Nucleus accumbens (tissue), 56 donors: ENCODE results near the gene ITPRIPL2.

ENCODE experiments used
- DNase-seq, 56 donors: peaks; one replicate each; lab custom pipeline; 2025; lab: John Stamatoyannopoulos, UW

The ITPRIPL2 gene

DNA sequence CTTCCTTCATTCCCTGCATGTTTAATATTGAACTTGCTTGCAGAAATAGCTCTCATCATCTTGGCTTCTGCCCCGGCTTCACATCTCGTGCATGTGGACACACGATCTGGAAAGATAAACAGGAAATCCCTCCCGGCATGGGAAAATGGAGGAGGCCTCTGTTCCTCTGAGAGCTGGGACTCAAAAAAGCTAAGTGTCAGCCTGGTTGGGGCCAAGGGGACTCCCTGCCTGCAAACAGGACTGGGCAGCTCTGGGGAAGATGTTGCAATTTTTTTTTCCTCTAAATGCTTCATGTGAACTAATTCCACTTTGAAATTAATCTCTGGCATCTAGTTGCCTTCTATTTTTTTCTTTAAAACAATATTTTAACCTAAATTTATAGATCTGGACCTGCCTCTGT lies 24.8 kb downstream of the ITPRIPL2 start:
- peak in 2 of 56 donors; percentile 2 to 3 for DNase-seq

DNA sequence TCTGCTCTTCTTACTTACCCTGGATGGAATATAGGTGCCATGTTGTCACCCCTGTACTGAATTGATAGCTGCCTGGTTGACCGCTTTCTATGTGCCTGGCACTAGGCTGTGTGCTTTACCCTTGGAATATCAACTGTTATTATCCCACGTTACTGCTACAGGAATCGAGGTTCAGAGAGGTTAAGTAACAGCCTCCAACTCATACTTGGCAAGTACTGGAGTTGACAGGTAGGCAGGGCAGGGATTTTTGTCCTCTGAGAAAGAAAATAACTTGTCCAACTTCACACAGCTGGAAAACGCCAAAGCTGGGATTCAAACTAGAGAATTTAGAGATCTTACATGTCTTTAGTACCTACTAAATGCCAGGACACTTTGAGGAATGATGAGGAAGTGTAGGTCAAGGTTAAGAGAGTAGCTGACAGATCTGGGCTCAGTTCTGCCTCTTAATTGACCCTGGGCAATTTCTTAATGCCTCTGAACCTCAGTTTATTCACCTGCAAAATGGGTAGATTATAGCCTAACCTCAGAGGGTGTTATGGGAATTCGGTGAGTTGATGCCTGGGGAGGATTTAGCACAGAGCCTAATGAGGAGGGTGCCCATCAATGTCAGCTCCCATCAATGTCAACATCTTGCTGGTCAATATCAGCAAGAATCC lies 25.8 kb downstream of the ITPRIPL2 start:
- no peak for DNase-seq

DNA sequence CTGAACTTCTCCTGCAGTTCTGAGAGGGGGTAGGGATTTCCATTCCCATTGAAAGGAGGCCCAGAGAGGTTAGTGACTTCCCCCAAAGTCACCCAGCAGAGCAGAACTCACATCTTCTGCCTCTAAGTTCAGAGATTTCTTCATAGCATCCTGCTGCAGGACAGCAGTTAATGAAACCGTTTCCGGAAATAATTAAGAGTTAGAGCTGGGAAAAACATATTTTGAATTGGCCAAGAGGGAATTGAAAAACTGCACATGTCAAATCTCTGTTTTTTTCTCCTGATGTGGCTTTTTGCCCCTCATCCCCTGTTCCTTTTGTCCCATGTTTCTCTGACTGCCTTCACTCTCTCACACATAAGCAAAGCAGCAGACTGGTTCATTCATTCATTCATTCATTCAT lies 26.6 kb downstream of the ITPRIPL2 start:
- DNase-seq: no peak

DNA sequence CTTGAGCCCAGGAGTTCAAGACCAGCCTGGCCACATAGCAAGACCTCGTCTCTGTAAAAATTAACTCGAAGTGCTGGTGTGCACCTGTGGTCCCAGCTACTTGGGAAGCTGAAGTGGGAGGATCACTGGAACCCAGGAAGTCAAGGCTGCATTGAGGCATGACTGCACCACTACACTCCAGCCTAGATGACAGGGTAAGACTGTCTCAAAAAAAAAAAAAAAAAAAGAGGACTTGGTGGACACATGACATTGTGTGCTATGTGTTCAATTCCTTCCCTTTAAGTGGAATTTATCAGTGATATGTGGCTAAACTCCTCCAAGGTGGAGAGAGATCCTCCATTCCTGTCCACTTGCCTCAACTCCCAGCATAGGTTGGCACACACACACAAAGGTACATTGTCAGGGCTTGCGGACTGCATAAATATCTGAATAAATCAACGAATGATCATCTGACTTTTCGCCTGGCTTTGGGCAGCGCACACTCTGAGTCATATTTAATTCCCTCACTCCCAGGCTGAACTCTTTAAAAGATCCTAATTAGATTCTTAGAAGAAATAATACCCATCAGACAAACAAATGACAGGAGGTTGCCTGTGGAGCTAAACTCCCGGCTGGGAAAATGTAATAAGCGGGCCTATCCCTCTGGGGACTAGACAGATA lies 29.3 kb downstream of the ITPRIPL2 start:
- DNase-seq: no peak

DNA sequence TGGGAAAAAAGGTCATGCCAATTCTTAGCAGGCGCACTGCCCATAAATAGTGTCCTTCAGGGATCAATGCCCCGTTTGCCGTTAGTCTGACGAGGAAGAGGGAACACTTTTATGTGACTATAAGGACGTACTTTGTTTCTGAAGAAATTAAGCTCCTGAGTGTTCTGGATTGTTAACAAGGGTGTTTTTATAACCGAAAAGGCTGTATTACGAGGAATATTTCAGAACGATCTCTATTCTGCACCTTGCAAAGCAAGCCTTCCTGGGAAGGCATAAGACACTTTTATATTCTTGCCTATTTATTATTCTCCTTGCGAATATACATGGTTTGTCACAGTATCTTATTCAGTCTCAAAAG lies 29.8 kb downstream of the ITPRIPL2 start:
- no peak for DNase-seq

DNA sequence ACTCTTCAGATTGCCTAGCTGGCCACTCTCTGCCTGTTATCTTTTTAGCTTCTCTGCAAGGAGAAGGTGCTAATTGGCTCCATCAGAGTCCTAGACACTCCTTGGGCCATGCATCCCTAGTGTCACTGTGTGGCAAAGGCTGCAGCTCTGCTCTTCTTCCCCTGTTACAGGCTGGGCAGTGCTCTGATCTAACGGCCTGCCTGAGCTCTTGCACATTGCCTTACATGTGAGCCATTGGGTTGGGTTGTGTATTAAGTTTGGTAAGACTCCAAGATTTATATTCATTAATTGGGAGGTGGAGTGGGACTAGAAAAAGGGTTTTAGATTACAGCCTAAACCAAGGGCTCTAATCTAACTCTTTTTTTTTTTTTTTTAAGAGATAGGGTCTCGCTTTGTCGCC lies 31.2 kb downstream of the ITPRIPL2 start:
- no peak for DNase-seq

DNA sequence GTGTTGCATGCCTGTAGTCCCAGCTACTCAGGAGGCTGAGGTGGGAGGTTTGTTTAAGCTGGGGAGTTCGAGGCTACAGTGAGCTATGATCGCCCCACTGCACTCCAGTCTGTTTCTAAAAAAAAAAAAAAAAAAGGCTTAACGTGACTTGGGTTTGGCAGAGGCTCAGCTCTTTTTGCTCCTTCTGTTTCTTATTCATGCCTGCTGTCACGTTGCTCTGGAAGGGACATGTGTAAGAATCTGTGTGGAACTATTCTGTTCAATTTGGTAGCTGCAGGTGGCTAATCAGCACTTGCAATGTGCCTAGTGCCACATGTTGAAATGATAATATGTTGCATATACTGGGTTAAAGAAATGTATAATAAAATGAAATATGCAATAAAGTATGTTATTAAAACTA lies 33.4 kb downstream of the ITPRIPL2 start:
- no peak for DNase-seq

DNA sequence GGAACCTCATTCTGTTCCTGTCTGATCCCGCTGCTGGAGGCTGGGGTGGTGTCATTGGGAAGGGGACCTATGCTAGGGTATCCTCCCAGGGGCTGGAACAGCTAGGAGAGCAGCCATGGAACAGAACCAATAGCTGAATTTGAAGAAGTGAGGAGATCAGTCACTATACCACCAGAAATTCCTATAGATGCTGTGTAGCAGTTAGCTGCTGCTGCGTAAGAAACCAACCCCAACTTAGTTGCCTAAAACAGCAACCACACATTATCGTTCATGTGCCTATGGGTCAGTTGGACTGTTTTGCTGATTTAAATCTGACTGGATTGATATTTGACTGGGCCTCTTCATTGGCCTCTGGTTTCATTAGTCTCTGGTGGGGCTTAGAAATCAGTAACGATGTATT lies 33.9 kb downstream of the ITPRIPL2 start:
- no peak for DNase-seq

DNA sequence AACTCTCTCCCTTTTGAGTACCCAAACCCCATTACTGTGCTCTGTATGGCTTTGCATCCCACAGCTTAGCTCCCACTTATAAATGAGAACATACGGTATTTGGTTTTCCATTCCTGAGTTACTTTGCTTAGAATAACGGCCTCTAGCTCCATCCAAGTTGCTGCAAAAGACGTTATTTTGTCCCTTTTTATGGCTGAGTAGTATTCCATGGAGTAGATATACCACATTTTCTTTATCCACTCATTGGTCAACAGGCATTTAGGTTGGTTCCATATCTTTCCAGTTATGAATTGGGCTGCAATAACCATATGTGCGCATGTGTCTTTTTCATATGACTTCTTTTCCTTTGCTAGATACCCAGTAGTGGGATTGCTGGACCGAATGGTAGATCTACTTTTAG lies 34.4 kb downstream of the ITPRIPL2 start:
- DNase-seq: no peak

DNA sequence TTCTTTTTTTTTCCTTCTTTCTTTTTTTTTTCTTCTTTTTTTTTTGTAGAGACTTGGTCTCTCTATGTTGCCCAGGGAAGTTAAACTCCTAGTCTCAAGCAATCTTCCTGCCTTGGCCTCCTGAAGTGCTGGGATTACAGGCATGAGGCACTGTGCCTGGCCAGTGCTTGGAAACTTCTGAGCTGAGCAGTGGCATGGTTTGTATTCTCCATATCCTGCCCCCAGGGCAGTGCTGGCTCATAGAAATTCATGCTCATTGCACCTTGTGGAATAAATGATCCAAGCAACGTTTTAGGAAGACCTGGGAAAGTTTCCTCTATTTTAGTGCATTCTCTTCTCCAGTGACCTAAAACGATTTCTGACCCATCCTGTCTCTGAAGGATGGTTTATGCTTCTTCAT lies 37.5 kb downstream of the ITPRIPL2 start:
- no peak for DNase-seq

DNA sequence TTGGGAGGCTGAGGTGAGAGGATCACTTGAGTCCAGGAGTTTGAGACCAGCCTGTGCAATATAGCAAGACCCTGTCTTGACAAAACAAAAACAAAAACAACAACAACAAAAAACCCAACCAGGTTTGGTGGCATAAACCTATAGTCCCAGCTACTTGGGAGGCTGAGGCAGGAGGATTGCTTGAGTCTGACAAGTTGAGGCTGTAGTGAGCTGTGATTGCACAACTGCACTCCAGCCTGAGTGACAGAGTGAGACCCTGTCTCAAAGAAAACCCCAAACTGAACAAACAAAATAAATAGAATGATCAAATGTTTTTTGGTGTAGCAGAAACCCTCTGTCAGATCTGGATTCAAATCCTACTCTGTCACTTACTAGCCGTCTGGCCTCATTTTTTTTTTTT lies 38.3 kb downstream of the ITPRIPL2 start:
- DNase-seq: no peak

DNA sequence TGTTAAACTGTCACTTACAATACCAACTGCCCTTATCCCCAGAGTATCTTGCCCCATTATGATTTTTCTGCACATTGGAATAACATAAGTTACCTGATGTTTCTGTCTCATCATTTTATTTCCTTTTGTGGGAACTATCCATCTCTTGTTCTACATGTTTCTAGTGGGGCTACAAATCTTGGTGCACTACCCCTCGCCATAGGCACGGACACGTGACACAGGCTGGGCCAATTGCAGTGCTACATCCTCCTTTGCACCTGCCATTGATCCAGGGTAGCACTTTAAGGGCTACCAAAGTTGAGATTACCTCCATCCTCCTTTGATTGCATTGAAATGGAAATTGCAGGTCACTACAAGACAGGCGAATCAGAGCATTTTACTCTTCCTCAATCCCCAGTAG lies 40.1 kb downstream of the ITPRIPL2 start:
- no peak for DNase-seq

DNA sequence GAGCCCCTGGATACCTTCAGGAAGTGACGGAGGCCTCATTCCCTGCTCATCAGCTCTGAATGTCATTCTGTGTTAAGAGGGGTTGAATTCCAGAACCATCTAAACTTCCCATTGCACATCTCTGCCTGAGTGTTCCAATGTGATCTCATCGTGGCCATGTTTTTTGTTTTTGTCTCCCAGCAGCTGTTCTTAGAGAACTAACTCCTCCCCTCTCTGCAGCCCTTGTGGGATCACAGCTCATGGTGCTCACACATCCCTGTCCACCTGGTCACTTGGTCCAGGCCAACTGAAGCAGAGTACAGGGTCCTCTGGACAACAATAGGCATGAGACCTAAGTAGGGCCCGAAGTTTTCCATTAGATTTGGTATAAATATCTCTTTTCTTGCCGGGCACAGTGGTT lies 48.3 kb downstream of the ITPRIPL2 start:
- DNase-seq: no peak

DNA sequence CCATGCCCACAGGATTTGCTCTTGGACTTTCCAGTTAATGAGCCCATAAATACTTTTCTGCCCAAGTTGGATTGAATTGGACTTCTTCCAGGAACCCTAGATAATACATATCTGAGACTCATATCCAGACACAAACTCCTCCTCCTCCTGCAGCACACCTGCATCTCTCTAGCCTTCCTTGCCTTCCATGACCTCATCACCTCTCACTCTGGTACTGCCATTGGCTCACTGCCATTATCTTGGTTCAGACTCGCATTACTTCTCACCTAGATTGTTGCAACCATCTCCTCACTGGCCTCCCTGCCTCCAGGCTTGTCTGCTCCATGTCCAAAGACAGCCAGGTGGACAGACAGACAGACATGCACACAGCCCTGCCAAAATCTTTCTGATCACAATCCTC lies 49.5 kb downstream of the ITPRIPL2 start:
- no peak for DNase-seq

DNA sequence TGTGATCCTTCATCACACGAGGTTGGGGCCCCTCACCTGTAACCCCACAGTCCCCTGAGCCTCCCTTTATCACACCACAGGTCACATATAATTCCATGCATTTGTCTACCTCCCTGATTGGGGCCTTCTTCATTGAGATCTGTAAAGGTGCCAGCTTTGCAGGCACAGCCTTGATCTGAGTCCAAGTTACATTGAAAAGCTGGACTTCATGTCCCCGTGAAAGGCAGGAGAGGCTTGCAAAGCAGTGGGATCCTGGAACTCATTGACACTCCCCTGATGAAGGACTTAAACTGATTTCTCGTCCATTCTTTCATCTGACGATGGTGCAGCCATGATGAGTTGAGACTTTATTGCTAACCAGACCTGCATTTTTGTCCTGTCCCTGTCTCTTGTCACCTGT lies 50.5 kb downstream of the ITPRIPL2 start:
- no peak for DNase-seq

DNA sequence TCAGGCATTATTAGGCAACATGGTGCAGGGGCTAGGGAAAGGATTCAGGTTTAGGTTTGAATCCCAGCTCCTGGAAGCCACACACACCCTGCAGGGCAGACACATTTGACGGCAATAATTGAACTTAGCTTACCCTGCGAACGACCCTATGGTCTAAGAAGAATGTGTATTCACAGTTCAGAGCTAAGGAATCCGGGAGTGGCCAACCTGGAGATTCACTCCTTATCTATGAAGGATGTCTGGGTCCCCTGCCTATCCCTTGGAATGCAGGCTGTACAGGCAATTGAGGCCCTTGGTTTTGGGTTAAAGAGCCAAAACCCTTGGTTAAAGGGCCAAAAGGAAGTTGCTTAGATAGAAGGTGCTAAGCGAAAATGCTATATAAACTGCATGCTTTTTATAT lies 51.3 kb downstream of the ITPRIPL2 start:
- DNase-seq: no peak

DNA sequence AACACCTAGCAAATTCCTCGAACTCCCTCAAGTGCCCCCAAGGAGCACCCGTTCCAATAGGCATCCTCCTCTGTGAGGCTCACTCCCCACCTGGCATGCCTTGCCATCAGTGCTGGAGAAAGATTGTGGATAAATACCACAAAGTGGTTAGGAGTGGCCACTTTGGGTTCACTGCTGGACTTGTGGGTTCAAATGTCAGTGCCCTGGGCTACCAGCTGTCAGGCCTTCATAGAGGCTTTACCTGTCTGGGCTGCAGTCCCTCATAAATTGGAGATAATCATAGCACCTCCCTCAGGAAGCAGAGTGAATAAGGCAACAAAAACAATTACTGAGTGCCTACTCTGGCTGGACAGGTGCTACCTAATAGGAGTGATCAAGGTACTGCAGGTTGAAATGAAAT lies 52.7 kb downstream of the ITPRIPL2 start:
- no peak for DNase-seq

DNA sequence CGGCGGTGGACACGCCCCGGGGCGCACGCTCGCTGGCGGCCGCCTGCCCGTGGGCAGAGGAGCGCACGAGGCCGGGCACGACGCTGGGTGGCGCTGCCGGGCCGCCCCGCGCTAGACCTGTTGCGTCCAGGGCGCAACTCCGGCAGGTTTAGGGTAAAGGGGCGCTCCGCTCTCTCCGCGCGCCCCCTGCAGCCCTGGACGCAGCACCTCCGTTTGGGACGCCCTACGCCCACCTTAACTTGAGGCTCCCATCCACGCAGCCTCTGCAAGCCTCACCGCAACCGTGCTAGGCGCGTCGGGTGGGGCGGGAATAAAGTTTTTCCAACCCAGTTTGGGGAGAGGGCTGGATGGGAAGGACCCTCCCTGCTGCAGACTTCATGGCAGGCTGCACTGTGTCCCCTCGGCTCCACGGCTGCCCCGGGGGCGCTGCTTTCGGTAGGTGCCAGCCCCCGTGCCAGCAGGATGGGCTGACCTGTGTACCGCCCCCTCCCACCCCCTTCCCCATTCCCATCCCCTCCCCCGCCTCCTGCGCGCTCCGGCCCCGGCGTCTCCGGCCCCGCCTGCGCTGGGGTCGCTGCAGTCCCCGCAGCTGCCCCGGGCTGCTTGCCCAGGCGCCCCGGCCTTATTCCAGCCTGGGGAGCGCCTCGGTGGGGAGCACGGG lies 54.1 kb downstream of the ITPRIPL2 start, which contains the start of gene SYT17:
TSS of gene SYT17 (plus strand) at position 531 of the 661 bp plus-strand sequence. CDS start 407 bp downstream, outside the sequence.
- peak in 48 of 56 donors; percentile 12 to 77 (median 45) for DNase-seq

DNA sequence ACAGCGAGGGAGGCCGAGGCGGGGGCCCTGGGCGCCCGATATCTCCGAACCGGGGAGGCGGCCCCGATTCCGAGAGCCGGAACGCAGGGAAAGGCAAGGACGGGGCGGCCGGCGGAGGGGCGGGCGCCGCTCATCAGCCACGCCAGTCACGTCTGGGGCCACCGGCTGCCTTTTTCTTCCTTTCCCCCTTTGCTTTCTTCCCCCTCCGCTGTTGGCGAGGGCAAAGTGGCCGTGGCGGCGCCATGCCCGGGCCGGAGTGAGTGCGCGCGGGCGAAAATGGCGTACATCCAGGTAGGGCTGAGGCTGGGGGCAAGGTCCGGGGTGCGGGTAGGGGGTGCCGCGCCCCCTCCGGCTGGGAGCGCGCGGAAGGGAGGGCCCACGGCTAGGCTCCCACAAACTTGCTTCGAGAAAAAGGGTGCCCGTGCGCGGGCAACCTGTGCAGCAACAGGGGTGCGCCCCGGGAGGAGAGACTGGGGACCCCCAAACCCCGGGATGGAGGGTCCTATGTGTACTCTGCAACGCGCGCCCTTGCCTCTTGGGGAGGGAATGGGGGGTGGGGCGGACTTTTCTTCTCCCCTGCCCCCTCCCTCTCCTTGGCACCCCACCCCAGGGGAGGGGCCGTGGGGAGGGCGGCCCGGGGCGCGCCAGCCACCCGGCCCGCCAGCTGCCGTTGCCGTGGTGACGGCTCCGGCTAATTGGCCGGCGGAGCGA lies 54.8 kb downstream of the ITPRIPL2 start:
- peak in 45 of 56 donors; percentile 6 to 74 (median 44) for DNase-seq

DNA sequence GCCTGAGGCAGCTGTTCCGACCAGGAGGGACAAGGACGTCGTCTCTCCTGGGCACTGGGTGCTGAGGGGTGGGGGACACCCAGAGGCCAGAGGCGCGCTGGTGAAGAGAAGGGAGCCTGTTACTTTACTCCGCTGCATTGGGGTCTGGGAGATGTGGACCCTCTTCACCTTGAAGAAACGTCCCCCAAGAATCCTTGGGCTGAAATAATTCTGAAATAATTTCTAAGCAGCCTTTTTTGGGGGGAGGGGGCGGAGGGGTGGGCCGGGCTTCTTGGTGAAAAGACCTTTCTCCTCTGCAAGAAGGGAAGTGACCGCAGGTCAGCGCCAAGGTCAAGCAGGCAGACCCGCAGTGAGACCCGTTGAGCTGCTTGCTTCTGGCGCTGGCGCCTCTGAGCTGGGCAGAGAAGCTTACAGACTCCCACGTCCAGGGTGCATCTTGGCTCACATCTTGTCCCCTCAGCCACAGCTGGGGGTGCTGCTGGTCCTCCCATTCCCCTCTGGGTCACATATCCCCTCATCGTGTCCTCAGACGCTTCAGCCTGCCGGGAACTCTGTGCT lies 55.4 kb downstream of the ITPRIPL2 start:
- DNase-seq: peak in 5 of 56 donors; percentile 2 to 54 (median 29)
